Measurements from ENCODE around the gene TULP4.
A peak's percentile ranks its signal among the peaks of the same experiment; 100 is the strongest.
"Not testable (repeated sequence)": the region's sequence is repeated elsewhere in the genome, so short reads cannot be mapped to it uniquely, and the experiment has no call there.

TULP4 gene

DNA sequence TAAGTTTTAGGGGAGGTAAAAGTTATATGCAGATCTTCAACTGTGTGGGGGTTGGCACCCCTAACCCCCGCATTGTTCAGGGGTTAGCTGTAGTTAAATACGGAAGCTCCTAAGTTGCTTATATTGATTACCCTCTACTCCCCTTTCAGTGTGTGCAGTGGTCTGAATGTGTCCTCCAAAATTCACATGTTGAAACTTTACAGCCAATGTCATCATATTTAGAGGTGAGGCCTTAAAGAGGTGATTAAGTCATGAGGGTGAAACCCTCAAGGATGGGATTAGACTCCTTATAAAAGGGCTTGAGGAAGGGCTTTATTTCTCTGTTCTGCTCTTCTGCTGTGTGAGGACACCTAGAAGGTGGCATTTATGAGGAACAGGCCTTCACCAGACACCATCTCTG, 22.3 kb downstream of the TULP4 start:
- H3K4me3 ChIP-seq (ENCODE audit: control insufficient read depth, low read depth, low read length) = no peak overlapping the region
- TF ChIP-seq, protein P1, sequence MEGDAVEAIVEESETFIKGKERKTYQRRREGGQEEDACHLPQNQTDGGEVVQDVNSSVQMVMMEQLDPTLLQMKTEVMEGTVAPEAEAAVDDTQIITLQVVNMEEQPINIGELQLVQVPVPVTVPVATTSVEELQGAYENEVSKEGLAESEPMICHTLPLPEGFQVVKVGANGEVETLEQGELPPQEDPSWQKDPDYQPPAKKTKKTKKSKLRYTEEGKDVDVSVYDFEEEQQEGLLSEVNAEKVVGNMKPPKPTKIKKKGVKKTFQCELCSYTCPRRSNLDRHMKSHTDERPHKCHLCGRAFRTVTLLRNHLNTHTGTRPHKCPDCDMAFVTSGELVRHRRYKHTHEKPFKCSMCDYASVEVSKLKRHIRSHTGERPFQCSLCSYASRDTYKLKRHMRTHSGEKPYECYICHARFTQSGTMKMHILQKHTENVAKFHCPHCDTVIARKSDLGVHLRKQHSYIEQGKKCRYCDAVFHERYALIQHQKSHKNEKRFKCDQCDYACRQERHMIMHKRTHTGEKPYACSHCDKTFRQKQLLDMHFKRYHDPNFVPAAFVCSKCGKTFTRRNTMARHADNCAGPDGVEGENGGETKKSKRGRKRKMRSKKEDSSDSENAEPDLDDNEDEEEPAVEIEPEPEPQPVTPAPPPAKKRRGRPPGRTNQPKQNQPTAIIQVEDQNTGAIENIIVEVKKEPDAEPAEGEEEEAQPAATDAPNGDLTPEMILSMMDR (IDR thresholded peaks at IDR 0.05; ENCODE audit: control insufficient read depth, insufficient read depth, low read depth, low read length, missing control alignments) = no peak
- no peak for DNase-seq (ENCODE audit: low read depth)

DNA sequence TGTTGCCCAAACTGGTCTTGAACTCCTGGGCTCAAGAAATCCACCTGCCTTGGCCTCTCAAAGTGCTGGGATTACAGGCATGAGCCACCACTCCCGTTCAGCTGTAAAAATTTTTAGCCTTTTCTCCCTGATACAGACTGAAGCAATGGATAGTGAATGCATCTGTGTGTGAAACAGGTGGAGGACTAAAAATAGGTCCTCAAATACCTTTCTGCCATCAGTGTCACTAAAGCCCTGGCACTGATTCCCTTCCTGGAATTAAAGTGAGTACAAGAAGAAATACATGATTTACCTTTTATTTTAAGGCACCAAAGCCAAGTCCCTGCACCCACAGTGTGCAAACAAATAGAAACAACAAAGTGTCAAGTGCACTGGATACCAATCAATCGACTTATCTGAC, 25.1 kb downstream of the TULP4 start:
- no peak for DNase-seq (ENCODE audit: low read depth)
- TF ChIP-seq, protein P1 (IDR thresholded peaks at IDR 0.05; ENCODE audit: control insufficient read depth, insufficient read depth, low read depth, low read length, missing control alignments) = no peak
- no peak overlapping the region for H3K4me3 ChIP-seq (ENCODE audit: control insufficient read depth, low read depth, low read length)

DNA sequence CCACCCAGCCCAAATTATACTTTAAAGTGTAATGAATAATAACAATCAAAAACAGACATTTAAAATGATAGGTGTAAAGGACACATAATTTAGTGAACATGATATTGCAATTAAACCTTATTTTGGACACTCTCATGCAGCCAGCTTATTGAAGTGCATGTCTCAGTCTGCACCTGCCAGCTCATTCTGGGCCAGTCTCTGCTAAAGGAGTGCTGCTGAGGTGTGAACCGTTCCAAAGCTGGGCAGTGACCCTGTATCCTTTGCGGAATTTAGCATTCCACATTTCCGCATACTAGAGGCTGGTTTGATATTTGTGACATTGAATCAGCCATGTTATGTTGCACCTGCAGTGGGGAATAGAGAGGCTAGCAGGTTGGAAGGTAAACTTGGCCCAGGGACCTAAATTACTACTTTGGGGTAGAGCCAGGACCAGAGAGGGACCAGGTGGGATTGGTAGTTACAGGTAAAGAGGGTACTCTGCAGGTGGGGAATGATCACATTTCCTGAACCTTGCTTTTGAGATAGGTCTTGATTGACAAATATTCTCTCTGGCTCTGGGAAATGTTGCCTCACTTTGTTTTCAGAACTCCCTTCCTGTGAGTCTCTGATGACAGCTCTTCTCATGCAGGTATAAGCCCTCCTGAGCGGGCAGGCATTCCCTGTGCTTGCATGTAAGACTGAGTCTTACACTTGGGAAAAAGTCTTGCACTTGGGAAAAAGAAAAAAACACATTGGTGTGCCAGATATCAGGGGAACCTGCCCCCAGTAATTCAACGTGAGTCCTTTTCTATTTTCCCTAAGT, 26.2 kb downstream of the TULP4 start:
- no peak overlapping the region for H3K4me3 ChIP-seq (ENCODE audit: control insufficient read depth, low read depth, low read length)
- DNase-seq (ENCODE audit: low read depth) = no peak

DNA sequence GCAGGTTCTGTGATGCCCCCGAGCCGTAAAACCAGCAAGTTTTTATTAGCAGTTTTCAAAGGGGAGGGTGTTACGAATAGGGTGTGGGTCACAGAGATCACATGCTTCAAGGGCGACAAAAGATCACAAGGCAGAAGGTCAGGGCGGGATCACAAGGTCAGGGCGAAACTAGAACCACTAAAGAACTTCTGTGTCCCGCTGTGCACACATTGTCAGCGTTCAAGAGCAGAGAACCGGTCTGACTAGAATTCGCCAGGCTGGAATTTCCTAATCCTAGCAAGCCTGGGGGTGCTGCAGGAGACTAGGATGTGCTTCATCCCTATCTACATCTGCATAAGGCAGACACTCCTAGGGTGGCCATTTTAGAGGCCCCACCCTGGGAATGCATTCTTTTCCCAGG, 26.9 kb downstream of the TULP4 start:
- H3K4me3 ChIP-seq (ENCODE audit: control insufficient read depth, low read depth, low read length); DNase-seq (ENCODE audit: low read depth): not testable (repeated sequence)

More for the DNA sequence above, 26.2 kb downstream of the TULP4 start:
- TF ChIP-seq, protein P1 (IDR thresholded peaks at IDR 0.05; ENCODE audit: control insufficient read depth, insufficient read depth, low read depth, low read length, missing control alignments) = no peak

DNA sequence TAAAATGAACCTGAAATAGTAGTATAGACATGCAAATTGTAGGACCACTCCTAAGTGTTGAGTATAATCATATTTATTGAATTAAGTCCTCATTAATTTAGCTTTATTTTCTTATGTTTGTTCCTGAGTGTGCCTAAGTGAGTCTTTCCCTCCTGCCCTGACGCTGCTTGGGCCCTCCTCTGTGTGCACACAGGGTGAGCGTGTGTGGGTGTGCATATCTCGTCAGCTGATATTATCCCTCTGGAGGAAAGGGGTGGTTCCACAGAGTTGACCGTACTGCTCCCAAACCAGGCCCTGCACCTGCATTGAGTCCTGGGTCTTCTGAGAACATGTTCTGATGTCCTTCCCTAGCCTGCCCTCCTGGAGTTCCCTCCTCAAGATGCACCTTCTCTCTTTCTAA, 28.0 kb downstream of the TULP4 start:
- no peak for DNase-seq (ENCODE audit: low read depth)
- TF ChIP-seq, protein P1 (IDR thresholded peaks at IDR 0.05; ENCODE audit: control insufficient read depth, insufficient read depth, low read depth, low read length, missing control alignments) = no peak
- H3K4me3 ChIP-seq (ENCODE audit: control insufficient read depth, low read depth, low read length) = no peak overlapping the region

DNA sequence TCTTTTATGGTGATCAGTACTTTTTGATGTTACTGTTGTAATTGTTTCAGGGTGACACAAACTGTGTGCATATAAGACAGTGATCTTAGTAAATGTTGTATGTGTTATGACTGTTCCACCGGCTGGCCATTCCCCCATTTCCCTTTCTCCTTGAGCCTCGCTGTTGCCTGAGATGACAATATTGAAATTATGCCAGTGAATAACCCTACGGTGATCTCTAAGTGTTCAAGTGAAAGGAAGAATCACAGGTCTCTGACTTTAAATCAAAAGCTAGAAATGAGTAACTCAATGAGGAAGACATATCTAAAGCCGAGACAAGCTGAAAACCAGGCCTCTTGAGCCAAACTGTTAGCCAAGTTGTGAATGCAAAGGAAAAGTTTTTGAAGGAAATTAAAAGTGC, 32.3 kb downstream of the TULP4 start:
- no peak overlapping the region for H3K4me3 ChIP-seq (ENCODE audit: control insufficient read depth, low read depth, low read length)
- DNase-seq (ENCODE audit: low read depth) = no peak
- TF ChIP-seq, protein P1 (IDR thresholded peaks at IDR 0.05; ENCODE audit: control insufficient read depth, insufficient read depth, low read depth, low read length, missing control alignments) = no peak

DNA sequence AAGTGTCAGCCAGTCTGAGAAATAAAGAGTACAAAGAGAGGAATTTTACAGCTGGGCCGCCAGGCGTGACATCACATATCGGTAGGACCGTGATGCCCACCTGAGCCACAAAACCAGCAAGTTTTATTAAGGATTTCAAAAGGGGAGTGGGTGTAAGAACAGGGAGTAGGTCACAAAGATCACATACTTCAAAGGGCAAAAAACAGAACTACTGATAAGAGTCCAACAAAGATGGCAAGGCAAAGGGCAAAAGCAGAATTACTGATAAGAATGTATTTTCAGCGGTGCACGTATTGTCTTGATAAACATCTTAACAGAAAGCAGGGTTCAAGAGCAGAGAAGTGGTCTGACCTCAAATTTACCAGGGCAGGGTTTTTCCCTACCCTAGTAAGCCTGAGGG, 33.2 kb downstream of the TULP4 start:
- not testable (repeated sequence) for H3K4me3 ChIP-seq (ENCODE audit: control insufficient read depth, low read depth, low read length); DNase-seq (ENCODE audit: low read depth)

DNA sequence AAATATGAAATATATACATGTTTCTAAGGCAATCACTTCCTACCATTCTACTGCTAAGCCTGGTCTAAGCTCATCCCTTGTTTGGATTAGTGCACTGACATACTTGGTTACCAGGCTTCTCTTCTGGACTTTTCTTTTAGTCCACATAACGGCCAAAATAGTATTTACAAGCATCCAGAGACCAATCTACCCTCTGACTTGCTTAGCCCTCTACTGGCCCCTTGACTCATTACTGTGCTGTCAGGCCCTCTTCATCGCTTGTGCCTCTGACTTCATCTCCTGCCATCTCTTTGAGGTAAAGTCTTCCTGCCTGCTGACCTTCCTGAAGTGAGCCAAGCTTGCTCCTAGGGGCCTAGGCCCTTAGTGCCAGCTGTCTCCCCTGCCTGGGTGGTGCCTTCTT, 35.1 kb downstream of the TULP4 start:
- no peak for DNase-seq (ENCODE audit: low read depth)
- TF ChIP-seq, protein P1 (IDR thresholded peaks at IDR 0.05; ENCODE audit: control insufficient read depth, insufficient read depth, low read depth, low read length, missing control alignments) = peak; percentile 17
- H3K4me3 ChIP-seq (ENCODE audit: control insufficient read depth, low read depth, low read length) = no peak overlapping the region

DNA sequence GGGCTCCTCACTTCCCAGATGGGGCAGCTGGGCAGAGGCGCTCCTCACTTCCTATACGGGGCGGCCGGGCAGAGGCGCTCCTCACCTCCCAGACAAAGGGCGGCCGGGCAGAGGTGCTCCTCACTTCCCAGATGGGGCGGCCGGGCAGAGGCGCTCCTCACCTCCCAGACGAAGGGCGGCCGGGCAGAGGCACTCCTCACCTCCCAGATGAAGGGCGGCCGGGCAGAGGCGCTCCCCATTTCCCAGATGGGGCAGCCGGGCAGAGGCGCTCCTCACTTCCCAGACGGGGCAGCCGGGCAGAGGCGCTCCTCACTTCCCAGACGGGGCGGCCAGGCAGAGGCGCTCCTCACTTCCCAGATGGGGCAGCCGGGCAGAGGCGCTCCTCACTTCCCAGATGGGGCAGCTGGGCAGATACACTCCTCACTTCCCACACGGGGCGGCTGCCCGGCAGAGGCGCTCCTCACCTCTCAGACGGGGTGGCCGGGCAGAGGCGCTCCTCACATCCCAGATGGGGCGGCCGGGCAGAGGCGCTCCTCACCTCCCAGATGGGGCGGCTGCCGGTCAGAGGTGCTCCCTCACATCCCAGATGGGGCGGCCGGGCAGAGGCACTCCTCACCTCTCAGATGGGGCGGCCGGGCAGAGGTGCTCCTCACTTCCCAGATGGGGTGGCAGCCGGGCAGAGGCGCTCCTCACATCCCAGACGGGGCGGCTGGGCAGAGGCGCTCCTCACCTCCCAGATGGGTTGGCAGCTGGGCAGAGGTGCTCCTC, 36.7 kb downstream of the TULP4 start:
- DNase-seq (ENCODE audit: low read depth); H3K4me3 ChIP-seq (ENCODE audit: control insufficient read depth, low read depth, low read length): not testable (repeated sequence)

DNA sequence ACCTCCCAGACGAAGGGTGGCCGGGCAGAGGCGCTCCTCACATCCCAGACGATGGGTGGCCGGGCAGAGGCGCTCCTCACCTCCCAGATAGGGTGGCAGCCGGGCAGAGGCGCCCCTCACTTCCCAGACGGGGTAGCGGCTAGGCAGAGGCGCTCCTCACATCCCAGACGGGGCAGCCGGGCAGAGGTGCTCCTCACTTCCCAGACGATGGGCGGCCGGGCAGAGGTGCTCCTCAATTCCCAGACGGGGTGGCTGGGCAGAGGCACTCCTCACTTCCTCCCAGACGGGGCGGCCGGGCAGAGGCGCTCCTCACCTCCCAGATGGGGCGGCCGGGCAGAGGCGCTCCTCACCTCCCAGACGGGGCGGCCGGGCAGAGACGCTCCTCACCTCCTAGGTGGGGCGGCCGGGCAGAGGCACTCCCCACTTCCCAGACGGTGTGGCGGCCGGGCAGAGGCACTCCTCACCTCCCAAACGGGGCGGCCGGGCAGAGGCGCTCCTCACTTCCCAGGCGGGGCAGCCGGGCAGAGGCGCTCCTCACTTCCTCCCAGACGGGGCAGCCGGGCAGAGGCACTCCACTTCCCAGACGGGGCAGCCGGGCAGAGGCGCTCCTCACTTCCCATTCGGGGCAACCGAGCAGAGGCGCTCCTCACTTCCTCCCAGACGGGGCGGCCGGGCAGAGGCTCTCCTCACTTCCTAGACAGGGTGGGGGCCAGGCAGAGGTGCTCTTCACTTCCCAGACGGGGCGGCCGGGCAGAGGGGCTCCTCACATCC, 37.4 kb downstream of the TULP4 start:
- DNase-seq (ENCODE audit: low read depth); H3K4me3 ChIP-seq (ENCODE audit: control insufficient read depth, low read depth, low read length): not testable (repeated sequence)
